ENCODE results near the gene FBXL16. TPM values are rescaled to one million over a fixed set of nuclear protein-coding genes. Genes with fewer than 3 reads are reported as not detected.

The FBXL16 gene
- total and polyA plus RNA-seq, 2 of the 13 experiments (the other 11 are each of a cell fraction or from before 2014, with no cell fraction given), result 0.22 to 2.0 TPM

- TF ChIP-seq FOXO1 (CRISPR knock-in tag; IDR thresholded peaks at IDR 0.05) (no peak), GMEB2 (CRISPR knock-in tag; IDR thresholded peaks at IDR 0.05; ENCODE audit: low read depth) (no peak), CREB1 (IDR thresholded peaks at IDR 0.05) (no peak), CREB1 (CRISPR knock-in tag; IDR thresholded peaks at IDR 0.05) (no peak), SNAPC5 (CRISPR knock-in tag; IDR thresholded peaks at IDR 0.05; ENCODE audit: borderline replicate concordance) (peak; percentile 41; the same call in 1 of the 2 replicates), JUNB (CRISPR knock-in tag; IDR thresholded peaks at IDR 0.05; ENCODE audit: borderline replicate concordance) (0 out of 2 replicates have a peak, but pooled peaks have one; percentile 14), NR3C1 (CRISPR knock-in tag; IDR thresholded peaks at IDR 0.05) (no peak), ZNF891 (CRISPR knock-in tag; IDR thresholded peaks at IDR 0.05) (no peak; the same call in 1 of the 2 replicates), CBX5 (CRISPR knock-in tag; IDR thresholded peaks at IDR 0.05; ENCODE audit: borderline replicate concordance) (no peak), GFI1 (CRISPR knock-in tag; IDR thresholded peaks at IDR 0.05; ENCODE audit: borderline replicate concordance) (no peak), ZFP82 (CRISPR knock-in tag; IDR thresholded peaks at IDR 0.05; ENCODE audit: borderline replicate concordance) (no peak), ETV5 (CRISPR knock-in tag; IDR thresholded peaks at IDR 0.05; ENCODE audit: borderline replicate concordance) (0 out of 2 replicates have a peak, but pooled peaks have one; percentile 13), ARID3A (IDR thresholded peaks at IDR 0.05; ENCODE audit: low read depth, low read length) (no peak), ZNF180 (CRISPR knock-in tag; IDR thresholded peaks at IDR 0.05; ENCODE audit: borderline replicate concordance, low read depth) (no peak), NCOR1 (IDR thresholded peaks at IDR 0.05; ENCODE audit: borderline replicate concordance, low read length) (no peak), MAFK (conservative IDR thresholded peaks at IDR 0.05 in 1 of 2, IDR thresholded peaks at IDR 0.05 in 1 of 2; ENCODE audit: low read length in 2 of 2) (no peak), ZSCAN29 (CRISPR knock-in tag; conservative IDR thresholded peaks at IDR 0.05) (no peak), ZFP41 (CRISPR knock-in tag; IDR thresholded peaks at IDR 0.05; ENCODE audit: borderline replicate concordance) (no peak)
- TF ChIP-seq, protein P1, sequence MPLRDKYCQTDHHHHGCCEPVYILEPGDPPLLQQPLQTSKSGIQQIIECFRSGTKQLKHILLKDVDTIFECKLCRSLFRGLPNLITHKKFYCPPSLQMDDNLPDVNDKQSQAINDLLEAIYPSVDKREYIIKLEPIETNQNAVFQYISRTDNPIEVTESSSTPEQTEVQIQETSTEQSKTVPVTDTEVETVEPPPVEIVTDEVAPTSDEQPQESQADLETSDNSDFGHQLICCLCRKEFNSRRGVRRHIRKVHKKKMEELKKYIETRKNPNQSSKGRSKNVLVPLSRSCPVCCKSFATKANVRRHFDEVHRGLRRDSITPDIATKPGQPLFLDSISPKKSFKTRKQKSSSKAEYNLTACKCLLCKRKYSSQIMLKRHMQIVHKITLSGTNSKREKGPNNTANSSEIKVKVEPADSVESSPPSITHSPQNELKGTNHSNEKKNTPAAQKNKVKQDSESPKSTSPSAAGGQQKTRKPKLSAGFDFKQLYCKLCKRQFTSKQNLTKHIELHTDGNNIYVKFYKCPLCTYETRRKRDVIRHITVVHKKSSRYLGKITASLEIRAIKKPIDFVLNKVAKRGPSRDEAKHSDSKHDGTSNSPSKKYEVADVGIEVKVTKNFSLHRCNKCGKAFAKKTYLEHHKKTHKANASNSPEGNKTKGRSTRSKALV (CRISPR knock-in tag; IDR thresholded peaks at IDR 0.05), result peak; percentile 63; the same call in 1 of the 2 replicates
- TF ChIP-seq, protein P2, sequence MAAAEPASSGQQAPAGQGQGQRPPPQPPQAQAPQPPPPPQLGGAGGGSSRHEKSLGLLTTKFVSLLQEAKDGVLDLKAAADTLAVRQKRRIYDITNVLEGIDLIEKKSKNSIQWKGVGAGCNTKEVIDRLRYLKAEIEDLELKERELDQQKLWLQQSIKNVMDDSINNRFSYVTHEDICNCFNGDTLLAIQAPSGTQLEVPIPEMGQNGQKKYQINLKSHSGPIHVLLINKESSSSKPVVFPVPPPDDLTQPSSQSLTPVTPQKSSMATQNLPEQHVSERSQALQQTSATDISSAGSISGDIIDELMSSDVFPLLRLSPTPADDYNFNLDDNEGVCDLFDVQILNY (CRISPR knock-in tag; conservative IDR thresholded peaks at IDR 0.05), result 0 out of 2 replicates have a peak, but pooled peaks have one; percentile 49
- TF ChIP-seq, protein P3, sequence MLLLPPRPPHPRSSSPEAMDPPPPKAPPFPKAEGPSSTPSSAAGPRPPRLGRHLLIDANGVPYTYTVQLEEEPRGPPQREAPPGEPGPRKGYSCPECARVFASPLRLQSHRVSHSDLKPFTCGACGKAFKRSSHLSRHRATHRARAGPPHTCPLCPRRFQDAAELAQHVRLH (CRISPR knock-in tag; IDR thresholded peaks at IDR 0.05; ENCODE audit: borderline replicate concordance, low read depth), result 0 out of 2 replicates have a peak, but pooled peaks have one; percentile 27
These were observed 4.7 kb downstream of the FBXL16 start (continued) for GRCh38 chr16:700684-701584.
